DOHH2 (cell line): Measurements from ENCODE around the gene EFCAB12.

Source experiments
- H3F3A ChIP-seq: fragments of 200-600 bp; sonication (generic), shearing (Covaris generic); 2 replicates; pipeline ENCODE4 v1.6.0; 2016; ENCODE audit warnings: antibody characterized with exemption, mild to moderate bottlenecking; ENCODE audit not compliant: control insufficient read depth, insufficient read depth
- H3K27ac ChIP-seq: fragments of 200-600 bp; sonication (generic); 2 replicates; pipeline ENCODE4 v1.5.1; 2014; ENCODE audit warnings: low read depth, mild to moderate bottlenecking, low read length, moderate library complexity
- H3K27me3 ChIP-seq: fragments of 200-600 bp; sonication (generic); 2 replicates; pipeline ENCODE4 v1.6.1; 2014; ENCODE audit warnings: mild to moderate bottlenecking, low read length, mixed read lengths; ENCODE audit not compliant: control insufficient read depth
- H3K36me3 ChIP-seq: fragments of 200-600 bp; sonication (generic); 2 replicates; pipeline ENCODE4 v1.6.1; 2014; ENCODE audit warnings: mild to moderate bottlenecking, low read length, moderate library complexity, mixed read lengths; ENCODE audit not compliant: control insufficient read depth
- H3K4me1 ChIP-seq: fragments of 200-600 bp; sonication (generic); 2 replicates; pipeline ENCODE4 v1.6.1; 2014; ENCODE audit warnings: mild to moderate bottlenecking, low read length, mixed read lengths; ENCODE audit not compliant: control insufficient read depth
- H3K4me2 ChIP-seq: fragments of 200-600 bp; sonication (generic); 2 replicates; pipeline ENCODE4 v1.6.0; 2014; ENCODE audit warnings: mild to moderate bottlenecking, low read length, moderate library complexity
- H3K4me3 ChIP-seq: fragments of 200-600 bp; sonication (generic); 2 replicates; pipeline ENCODE4 v1.5.1; 2014; ENCODE audit warnings: mild to moderate bottlenecking, low read length, mixed read lengths
- H3K79me2 ChIP-seq: fragments of 200-600 bp; sonication (generic); 2 replicates; pipeline ENCODE4 v1.6.1; 2014; ENCODE audit warnings: mild to moderate bottlenecking, low read length, mixed read lengths; ENCODE audit not compliant: control insufficient read depth
- H3K9me2 ChIP-seq: fragments of 200-600 bp; sonication (generic); replicated peaks from 2 replicates; pipeline ENCODE4 v1.6.1; 2014; ENCODE audit warnings: mild to moderate bottlenecking, low read length, mixed read lengths; ENCODE audit not compliant: control insufficient read depth
- H3K9me3 ChIP-seq: fragments of 200-600 bp; sonication (generic); 2 replicates; pipeline ENCODE4 v1.6.1; 2014; ENCODE audit warnings: antibody characterized with exemption, low read length, mixed read lengths; ENCODE audit not compliant: control insufficient read depth, insufficient read depth
- H4K20me1 ChIP-seq: fragments of 200-600 bp; sonication (generic); 2 replicates; pipeline ENCODE4 v1.6.0; 2014; ENCODE audit warnings: low read depth, mild to moderate bottlenecking, antibody characterized with exemption, low read length, moderate library complexity; ENCODE audit not compliant: control insufficient read depth, insufficient read depth
- EZH2phosphoT487 ChIP-seq: fragments of 200-600 bp; sonication (generic); IDR thresholded peaks from 2 replicates; pipeline ENCODE4 v1.6.1; 2017; ENCODE audit warnings: borderline replicate concordance, mild to moderate bottlenecking, antibody characterized with exemption, low read length, moderate library complexity, mixed read lengths
- TF ChIP-seq, protein P1 (sequence below): fragments of 200-600 bp; sonication (generic); IDR thresholded peaks from one replicate; pipeline ENCODE4 v1.5.1; 2014; ENCODE audit warnings: antibody characterized with exemption, mild to moderate bottlenecking, low read depth, low read length; ENCODE audit not compliant: poor library complexity, severe bottlenecking

Gene EFCAB12

DNA sequence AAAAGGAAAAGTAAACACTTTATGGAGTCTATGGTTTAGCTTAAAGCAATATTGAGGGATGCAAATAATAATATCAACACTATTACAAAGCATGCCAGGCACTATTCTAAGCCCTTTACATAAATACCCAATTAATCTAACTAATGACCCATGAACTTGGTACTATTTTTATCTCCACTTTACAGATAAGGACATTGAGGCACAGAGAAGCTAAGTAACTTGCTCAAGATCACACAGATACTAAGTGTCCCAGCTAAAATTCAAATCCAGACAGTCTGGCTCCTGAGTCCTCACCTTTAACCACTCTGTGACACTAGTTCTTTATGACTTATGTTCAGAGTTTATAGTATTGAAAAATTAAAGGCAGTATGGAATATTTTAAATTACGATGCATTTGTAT, 5.7 kb upstream of the EFCAB12 start:
- H3K27me3 ChIP-seq: no peaks in the 10 kb centered on the region
- H3K79me2 ChIP-seq: peaks cover 64% of the 10 kb centered on the region
- H3K9me2 ChIP-seq: no peaks in the 10 kb centered on the region
- peak overlapping the region; percentile 90 for H3K4me2 ChIP-seq
- peak overlapping the region; percentile 91 for H3K4me3 ChIP-seq
- H3K9me3 ChIP-seq: no peaks in the 10 kb centered on the region
- H3K4me1 ChIP-seq: peaks cover 64% of the 10 kb centered on the region
- H3F3A ChIP-seq: peaks cover 43% of the 10 kb centered on the region
- no peaks in the 10 kb centered on the region for H4K20me1 ChIP-seq
- peaks cover 90% of the 10 kb centered on the region for H3K36me3 ChIP-seq
- H3K27ac ChIP-seq: peak overlapping the region; percentile 89
- no peak for TF ChIP-seq EZH2phosphoT487
- TF ChIP-seq, protein P1, sequence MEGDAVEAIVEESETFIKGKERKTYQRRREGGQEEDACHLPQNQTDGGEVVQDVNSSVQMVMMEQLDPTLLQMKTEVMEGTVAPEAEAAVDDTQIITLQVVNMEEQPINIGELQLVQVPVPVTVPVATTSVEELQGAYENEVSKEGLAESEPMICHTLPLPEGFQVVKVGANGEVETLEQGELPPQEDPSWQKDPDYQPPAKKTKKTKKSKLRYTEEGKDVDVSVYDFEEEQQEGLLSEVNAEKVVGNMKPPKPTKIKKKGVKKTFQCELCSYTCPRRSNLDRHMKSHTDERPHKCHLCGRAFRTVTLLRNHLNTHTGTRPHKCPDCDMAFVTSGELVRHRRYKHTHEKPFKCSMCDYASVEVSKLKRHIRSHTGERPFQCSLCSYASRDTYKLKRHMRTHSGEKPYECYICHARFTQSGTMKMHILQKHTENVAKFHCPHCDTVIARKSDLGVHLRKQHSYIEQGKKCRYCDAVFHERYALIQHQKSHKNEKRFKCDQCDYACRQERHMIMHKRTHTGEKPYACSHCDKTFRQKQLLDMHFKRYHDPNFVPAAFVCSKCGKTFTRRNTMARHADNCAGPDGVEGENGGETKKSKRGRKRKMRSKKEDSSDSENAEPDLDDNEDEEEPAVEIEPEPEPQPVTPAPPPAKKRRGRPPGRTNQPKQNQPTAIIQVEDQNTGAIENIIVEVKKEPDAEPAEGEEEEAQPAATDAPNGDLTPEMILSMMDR: no peak

DNA sequence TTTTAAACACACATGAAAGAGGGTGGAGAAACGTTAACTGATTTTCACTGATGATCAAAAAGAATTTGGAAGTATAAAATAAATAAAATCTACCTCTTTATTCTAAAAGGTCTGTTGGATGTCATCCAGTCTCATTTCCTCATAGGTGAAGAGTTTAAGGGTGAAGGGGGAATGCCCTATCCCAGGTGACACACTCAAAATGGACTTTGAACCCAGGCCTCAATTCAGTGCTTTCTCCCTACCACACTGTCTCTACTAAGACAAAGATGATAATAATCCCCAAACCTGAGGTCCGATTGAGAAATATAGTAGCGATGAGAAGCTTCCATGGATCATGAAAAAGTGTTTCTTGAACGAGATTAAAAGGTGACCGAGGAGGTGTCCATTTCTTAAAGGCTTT, 5.1 kb upstream of the EFCAB12 start:
- Histone ChIP-seq H3K27ac (peak overlapping the region; percentile 89), H3K9me3 (no peaks in the 10 kb centered on the region), H3K4me3 (peak overlapping the region; percentile 91), H4K20me1 (no peaks in the 10 kb centered on the region), H3K4me1 (peaks cover 69% of the 10 kb centered on the region), H3K36me3 (peaks cover 94% of the 10 kb centered on the region), H3K79me2 (peaks cover 59% of the 10 kb centered on the region), H3F3A (peaks cover 46% of the 10 kb centered on the region), H3K9me2 (no peaks in the 10 kb centered on the region), H3K27me3 (no peaks in the 10 kb centered on the region), H3K4me2 (peak overlapping the region; percentile 90)
- no peak for TF ChIP-seq EZH2phosphoT487
- TF ChIP-seq, protein P1: no peak

DNA sequence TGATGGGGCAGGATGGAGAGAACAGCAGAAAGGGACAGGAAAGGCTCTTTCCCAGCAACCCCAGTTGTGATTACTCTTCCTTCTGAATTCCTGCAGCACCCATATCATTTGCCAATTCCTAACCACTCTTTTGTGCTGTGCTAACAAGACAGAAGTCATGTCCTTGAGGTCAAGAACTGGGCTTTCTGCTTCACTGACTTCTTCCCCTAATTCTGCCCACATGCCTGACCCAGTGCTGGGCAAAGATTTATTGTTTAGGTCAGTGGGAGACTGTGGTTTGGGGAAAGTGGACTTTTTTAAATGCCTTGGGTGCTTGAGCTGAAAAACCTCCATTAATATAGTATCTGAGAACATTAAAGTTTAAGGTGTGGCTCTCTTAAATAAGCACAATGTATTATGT, 4.2 kb upstream of the EFCAB12 start:
- H3F3A ChIP-seq: peaks cover 42% of the 10 kb centered on the region
- no peaks in the 10 kb centered on the region for H3K27me3 ChIP-seq
- H3K4me2 ChIP-seq: no peak overlapping the region
- no peak overlapping the region for H3K4me3 ChIP-seq
- H3K79me2 ChIP-seq: peaks cover 50% of the 10 kb centered on the region
- H4K20me1 ChIP-seq: no peaks in the 10 kb centered on the region
- TF ChIP-seq, protein P1: no peak
- TF ChIP-seq EZH2phosphoT487: no peak
- peaks cover 67% of the 10 kb centered on the region for H3K4me1 ChIP-seq
- H3K9me3 ChIP-seq: no peaks in the 10 kb centered on the region
- H3K27ac ChIP-seq: no peak overlapping the region
- H3K36me3 ChIP-seq: peaks cover 86% of the 10 kb centered on the region
- no peaks in the 10 kb centered on the region for H3K9me2 ChIP-seq
